Endothelial cell of coronary artery (primary cell): ENCODE results near the gene NT5C1B. TPM values are rescaled to one million over a fixed set of nuclear protein-coding genes. Genes with fewer than 3 reads are reported as not detected.

ENCODE experiments used
- total RNA-seq: library from RNA; depleted of rRNA; stranded (reverse); fragments of >200 nt; gene quantifications from 2 replicates; pipeline ENCODE4 v1.2.3, GENCODE V29; 2014

NT5C1B gene
- total RNA-seq: not detected in 2 replicates

GRCh38 chr2:18589354-18589753, at the start of gene NT5C1B:
Gene NT5C1B (minus strand): TSS chr2:18589569. CDS start chr2:18589468, 101 bp downstream.

GRCh38 chr2:18560031-18560796, 29.2 kb downstream of the NT5C1B start, which contains the start of gene RDH14:
Gene RDH14 (minus strand): TSS chr2:18560653. CDS start chr2:18560572, 81 bp downstream.

Other genes starting within 250 kb of the NT5C1B start
- 18.4 and 22.9 TPM in 2 replicates for gene RDH14, start 28.9 kb downstream of the NT5C1B start, total RNA-seq